ENCODE data around the gene NPDC1.

Gene NPDC1

GRCh38 chr9:137058521-137059234 lies 12.7 kb upstream of the NPDC1 start:
- H3K79me2 ChIP-seq (ENCODE audit: insufficient read depth, low read depth), result no peaks in the 10 kb centered on the region
- H3K4me3 ChIP-seq (IDR thresholded peaks at IDR 0.05; ENCODE audit: insufficient read depth, low read depth, low read length), result no peak overlapping the region
- no peak overlapping the region for H3K4me2 ChIP-seq
- TF ChIP-seq CTCF (conservative IDR thresholded peaks at IDR 0.05; ENCODE audit: low read depth, low read length), result no peak
- no peak overlapping the region for H3K27ac ChIP-seq
- H3K36me3 ChIP-seq (ENCODE audit: insufficient read depth), result no peaks in the 10 kb centered on the region
- H2AFZ ChIP-seq (ENCODE audit: low read depth), result no peak overlapping the region
- H3K9ac ChIP-seq, result no peak overlapping the region
- H3K4me1 ChIP-seq (ENCODE audit: low read depth, poor library complexity, severe bottlenecking), result peaks cover 6% of the 10 kb centered on the region
- H4K20me1 ChIP-seq (ENCODE audit: insufficient read depth), result no peaks in the 10 kb centered on the region
- H3K27me3 ChIP-seq (ENCODE audit: insufficient read depth, low read depth), result peaks cover 63% of the 10 kb centered on the region

DNA sequence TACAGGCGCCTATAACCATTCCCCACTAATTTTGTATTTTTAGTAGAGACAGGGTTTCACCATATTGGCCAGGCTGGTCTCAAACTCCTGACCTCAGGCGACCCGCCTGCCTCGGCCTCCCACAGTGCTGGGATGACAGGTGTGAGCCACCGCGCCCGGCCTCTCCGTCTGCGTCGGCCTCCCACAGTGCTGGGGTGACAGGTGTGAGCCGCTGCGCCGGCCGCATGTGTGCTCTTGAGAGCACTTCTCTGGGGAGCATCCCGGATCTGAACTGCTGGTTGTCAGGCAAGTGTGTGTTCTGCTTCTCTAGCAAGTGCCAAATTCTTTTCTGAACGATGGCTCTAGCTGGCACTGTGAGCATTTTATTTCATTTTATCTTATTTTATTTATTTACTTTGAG lies 11.6 kb upstream of the NPDC1 start:
- Histone ChIP-seq H3K27ac (no peak overlapping the region), H4K20me1 (ENCODE audit: insufficient read depth) (no peaks in the 10 kb centered on the region), H3K9ac (no peak overlapping the region), H3K36me3 (ENCODE audit: insufficient read depth) (no peaks in the 10 kb centered on the region), H3K79me2 (ENCODE audit: insufficient read depth, low read depth) (no peaks in the 10 kb centered on the region), H2AFZ (ENCODE audit: low read depth) (no peak overlapping the region), H3K4me3 (IDR thresholded peaks at IDR 0.05; ENCODE audit: insufficient read depth, low read depth, low read length) (no peak overlapping the region), H3K4me2 (no peak overlapping the region), H3K4me1 (ENCODE audit: low read depth, poor library complexity, severe bottlenecking) (peaks cover 6% of the 10 kb centered on the region), H3K27me3 (ENCODE audit: insufficient read depth, low read depth) (peaks cover 74% of the 10 kb centered on the region)
- TF ChIP-seq CTCF (conservative IDR thresholded peaks at IDR 0.05; ENCODE audit: low read depth, low read length), result no peak

GRCh38 chr9:137056739-137057415 lies 10.9 kb upstream of the NPDC1 start:
- Histone ChIP-seq H3K4me1 (ENCODE audit: low read depth, poor library complexity, severe bottlenecking) (peaks cover 6% of the 10 kb centered on the region), H3K36me3 (ENCODE audit: insufficient read depth) (no peaks in the 10 kb centered on the region), H3K9ac (no peak overlapping the region), H3K27ac (no peak overlapping the region), H3K27me3 (ENCODE audit: insufficient read depth, low read depth) (peaks cover 79% of the 10 kb centered on the region), H2AFZ (ENCODE audit: low read depth) (no peak overlapping the region), H4K20me1 (ENCODE audit: insufficient read depth) (no peaks in the 10 kb centered on the region), H3K4me2 (no peak overlapping the region), H3K4me3 (IDR thresholded peaks at IDR 0.05; ENCODE audit: insufficient read depth, low read depth, low read length) (no peak overlapping the region), H3K79me2 (ENCODE audit: insufficient read depth, low read depth) (no peaks in the 10 kb centered on the region)
- TF ChIP-seq CTCF (conservative IDR thresholded peaks at IDR 0.05; ENCODE audit: low read depth, low read length), result no peak

DNA sequence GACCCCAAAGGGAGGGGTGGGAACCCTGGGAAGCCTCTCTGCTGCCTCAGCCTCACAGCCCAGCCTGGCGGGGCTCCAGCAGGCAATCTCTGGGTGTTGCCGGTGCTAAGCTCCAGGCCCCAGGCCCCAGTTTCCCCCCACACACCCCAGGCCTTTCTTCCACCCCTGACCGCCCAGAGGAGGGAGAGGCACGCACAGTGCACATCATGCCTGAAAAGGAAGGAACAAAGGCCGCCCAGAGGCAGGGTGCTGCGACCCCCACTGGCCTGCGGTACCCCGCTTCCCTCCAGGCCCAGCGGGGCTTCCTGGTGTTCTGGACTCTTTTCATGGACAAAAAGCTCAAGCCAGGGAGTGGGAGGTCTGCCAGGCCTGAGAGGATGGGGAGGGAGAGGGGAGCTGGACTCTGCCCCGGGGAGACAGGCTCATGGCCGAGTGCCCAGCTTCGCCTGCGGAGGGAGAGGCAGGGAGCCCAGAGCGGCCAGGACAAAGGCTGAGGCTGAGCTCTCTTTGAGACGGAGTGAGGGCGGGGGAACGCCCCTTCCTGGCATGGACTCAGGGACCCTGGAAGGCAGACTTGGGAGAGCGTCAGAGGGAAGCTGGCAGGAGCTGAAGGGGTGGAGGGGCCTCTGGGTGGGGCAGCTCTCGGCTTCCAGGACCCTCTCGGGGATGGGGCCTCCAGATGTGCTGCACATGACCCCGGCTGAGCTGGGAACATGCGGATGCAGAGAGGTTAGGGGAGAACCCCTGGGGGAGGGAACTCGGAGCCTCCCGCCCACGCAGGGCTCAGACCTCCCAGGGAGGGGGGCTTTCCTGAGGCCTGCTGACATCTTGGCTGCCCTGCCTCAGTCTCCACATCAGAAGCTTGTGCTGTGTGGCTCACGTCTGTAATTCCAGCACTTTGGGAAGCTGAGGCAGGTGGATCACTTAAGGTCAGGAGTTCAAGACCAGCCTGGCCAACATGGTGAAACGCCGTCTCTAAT lies 9.7 kb upstream of the NPDC1 start:
- Histone ChIP-seq H2AFZ (ENCODE audit: low read depth) (no peak overlapping the region), H3K36me3 (ENCODE audit: insufficient read depth) (no peaks in the 10 kb centered on the region), H3K9ac (no peak overlapping the region), H3K4me2 (no peak overlapping the region), H3K4me3 (IDR thresholded peaks at IDR 0.05; ENCODE audit: insufficient read depth, low read depth, low read length) (no peak overlapping the region), H3K79me2 (ENCODE audit: insufficient read depth, low read depth) (no peaks in the 10 kb centered on the region), H4K20me1 (ENCODE audit: insufficient read depth) (no peaks in the 10 kb centered on the region), H3K27me3 (ENCODE audit: insufficient read depth, low read depth) (peaks cover 90% of the 10 kb centered on the region), H3K4me1 (ENCODE audit: low read depth, poor library complexity, severe bottlenecking) (peaks cover 6% of the 10 kb centered on the region), H3K27ac (no peak overlapping the region)
- TF ChIP-seq CTCF (conservative IDR thresholded peaks at IDR 0.05; ENCODE audit: low read depth, low read length), result no peak
